ENCODE results near the gene FIS1. TPM values are rescaled to one million over a fixed set of nuclear protein-coding genes. Genes with fewer than 3 reads are reported as not detected.
"Not testable (repeated sequence)": the region's sequence is repeated elsewhere in the genome, so short reads cannot be mapped to it uniquely, and the experiment has no call there.

The FIS1 gene
- total RNA-seq, 1 donor, result 83.9 TPM

- peaks cover 9% of the 10 kb centered on the region for H3K27me3 ChIP-seq (ENCODE audit: insufficient read depth, low read length)
Observed at GRCh38 chr7:101205901-101206664, 38.8 kb downstream of the FIS1 start.

GRCh38 chr7:101203740-101204738, 40.8 kb downstream of the FIS1 start:
- not testable (repeated sequence) for H3K4me3 ChIP-seq (ENCODE audit: low read length); H3K9me3 ChIP-seq (ENCODE audit: low read depth, low read length)
- peaks cover 25% of the 10 kb centered on the region for H3K4me1 ChIP-seq (ENCODE audit: insufficient read depth, low read length)
- peaks cover 17% of the 10 kb centered on the region for H3K27me3 ChIP-seq (ENCODE audit: insufficient read depth, low read length)

More at GRCh38 chr7:101205901-101206664, 38.8 kb downstream of the FIS1 start:
- no peak overlapping the region for H3K4me3 ChIP-seq (ENCODE audit: low read length)
- H3K9me3 ChIP-seq (ENCODE audit: low read depth, low read length), result no peaks in the 10 kb centered on the region
- peaks cover 21% of the 10 kb centered on the region for H3K4me1 ChIP-seq (ENCODE audit: insufficient read depth, low read length)

- Histone ChIP-seq H3K27me3 (ENCODE audit: insufficient read depth, low read length) (peaks cover 17% of the 10 kb centered on the region), H3K9me3 (ENCODE audit: low read depth, low read length) (no peaks in the 10 kb centered on the region), H3K4me3 (ENCODE audit: low read length) (no peak overlapping the region), H3K4me1 (ENCODE audit: insufficient read depth, low read length) (peaks cover 25% of the 10 kb centered on the region)
Observed at GRCh38 chr7:101202603-101202918, 42.3 kb downstream of the FIS1 start.

GRCh38 chr7:101201695-101202602, 42.9 kb downstream of the FIS1 start:
- Histone ChIP-seq H3K4me1 (ENCODE audit: insufficient read depth, low read length) (peaks cover 25% of the 10 kb centered on the region), H3K9me3 (ENCODE audit: low read depth, low read length) (no peaks in the 10 kb centered on the region), H3K27me3 (ENCODE audit: insufficient read depth, low read length) (peaks cover 17% of the 10 kb centered on the region), H3K4me3 (ENCODE audit: low read length) (no peak overlapping the region)

DNA sequence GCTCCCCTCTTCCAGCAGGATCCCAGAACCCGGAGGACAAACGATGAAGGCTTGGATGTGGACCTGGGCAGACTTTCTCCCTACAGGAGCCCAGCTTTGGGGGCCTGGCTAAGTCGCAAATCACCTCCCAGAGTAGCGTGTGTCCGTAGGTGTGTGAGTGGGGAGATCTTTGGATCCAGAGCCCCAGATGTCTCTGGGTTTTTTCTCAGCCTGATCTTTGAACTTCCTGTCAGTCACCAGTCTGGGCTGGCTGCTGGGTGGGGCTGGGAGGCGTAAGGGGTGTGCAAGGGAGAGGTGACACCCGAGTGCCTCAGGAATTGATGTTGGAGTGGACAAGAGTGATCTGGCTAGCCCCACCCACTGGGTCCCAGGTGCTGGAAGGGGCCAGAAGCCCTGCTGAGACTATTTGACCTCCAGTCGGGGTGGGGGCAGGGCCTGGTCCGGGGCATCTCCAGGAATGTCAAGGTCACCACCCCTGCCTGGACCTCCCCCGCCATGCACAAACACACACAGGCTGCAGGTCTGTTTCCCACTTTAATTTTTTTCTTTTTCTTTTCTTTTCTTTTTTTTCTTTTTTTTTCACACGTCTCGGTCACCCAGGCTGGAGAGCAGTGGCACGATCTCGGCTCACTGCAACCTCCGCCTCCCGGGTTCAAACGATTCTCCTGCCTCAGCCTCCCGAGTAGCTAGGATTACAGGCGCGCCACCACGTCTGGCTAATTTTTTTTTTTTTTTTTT, 43.9 kb downstream of the FIS1 start, which contains the start of gene MOGAT3:
MOGAT3 (minus strand) TSS at position 175 of the 738 bp plus-strand sequence. CDS start 182 bp downstream, outside the sequence.
- Histone ChIP-seq H3K4me1 (ENCODE audit: insufficient read depth, low read length) (peaks cover 25% of the 10 kb centered on the region), H3K4me3 (ENCODE audit: low read length) (no peak within 1 kb of the TSS), H3K27me3 (ENCODE audit: insufficient read depth, low read length) (peaks cover 17% of the 10 kb centered on the region), H3K9me3 (ENCODE audit: low read depth, low read length) (no peaks in the 10 kb centered on the region)

- peaks cover 25% of the 10 kb centered on the region for H3K4me1 ChIP-seq (ENCODE audit: insufficient read depth, low read length)
- H3K4me3 ChIP-seq (ENCODE audit: low read length), result no peak overlapping the region
- H3K27me3 ChIP-seq (ENCODE audit: insufficient read depth, low read length), result peaks cover 17% of the 10 kb centered on the region
- H3K9me3 ChIP-seq (ENCODE audit: low read depth, low read length), result no peaks in the 10 kb centered on the region
Observed at GRCh38 chr7:101200504-101200861, 44.4 kb downstream of the FIS1 start.

DNA sequence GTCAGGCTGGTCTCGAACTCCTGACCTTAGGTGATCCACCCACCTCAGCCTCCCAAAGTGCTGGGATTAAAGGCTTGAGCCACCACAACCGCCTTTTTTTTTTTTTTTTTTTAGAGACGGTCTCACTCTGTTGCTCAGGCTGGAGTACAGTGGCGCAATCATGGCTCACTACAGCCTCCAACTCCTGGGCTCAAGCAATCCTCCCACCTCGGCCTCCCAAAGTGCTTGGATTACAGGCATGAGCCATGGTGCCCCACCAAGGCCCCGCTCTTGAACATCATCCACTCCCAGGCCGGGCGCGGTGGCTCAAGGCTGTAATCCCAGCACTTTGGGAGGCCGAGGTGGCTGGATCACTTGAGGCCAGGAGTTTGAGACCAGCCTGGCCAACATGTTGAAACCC, 45.4 kb downstream of the FIS1 start:
- peaks cover 17% of the 10 kb centered on the region for H3K27me3 ChIP-seq (ENCODE audit: insufficient read depth, low read length)
- H3K9me3 ChIP-seq (ENCODE audit: low read depth, low read length); H3K4me3 ChIP-seq (ENCODE audit: low read length): not testable (repeated sequence)
- H3K4me1 ChIP-seq (ENCODE audit: insufficient read depth, low read length), result peaks cover 25% of the 10 kb centered on the region

GRCh38 chr7:101198476-101198875, 46.4 kb downstream of the FIS1 start:
- H3K4me3 ChIP-seq (ENCODE audit: low read length), result no peak overlapping the region
- H3K4me1 ChIP-seq (ENCODE audit: insufficient read depth, low read length), result peaks cover 16% of the 10 kb centered on the region
- H3K27me3 ChIP-seq (ENCODE audit: insufficient read depth, low read length), result peaks cover 17% of the 10 kb centered on the region
- no peaks in the 10 kb centered on the region for H3K9me3 ChIP-seq (ENCODE audit: low read depth, low read length)

DNA sequence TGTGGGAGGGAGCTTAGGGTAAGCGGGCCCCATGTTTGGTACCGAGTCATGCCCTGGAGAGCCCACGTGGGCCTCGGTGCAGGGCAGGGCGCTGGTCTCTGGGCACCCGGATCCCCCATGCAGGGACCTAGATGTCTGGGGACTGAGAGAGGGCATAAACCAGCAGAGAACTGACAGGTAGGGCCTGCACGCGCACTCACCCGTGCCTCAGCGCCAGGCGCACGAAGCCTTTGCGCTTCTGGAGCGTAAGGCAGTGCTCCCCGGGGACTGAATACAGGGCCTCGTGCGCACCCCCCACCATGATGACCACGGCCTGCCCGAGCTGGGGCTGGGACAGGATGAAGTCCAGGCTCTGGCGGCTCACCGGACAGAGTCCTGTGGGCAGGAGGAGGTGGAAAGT, 46.9 kb downstream of the FIS1 start:
- Histone ChIP-seq H3K4me3 (ENCODE audit: low read length) (no peak overlapping the region), H3K27me3 (ENCODE audit: insufficient read depth, low read length) (peaks cover 17% of the 10 kb centered on the region), H3K9me3 (ENCODE audit: low read depth, low read length) (no peaks in the 10 kb centered on the region), H3K4me1 (ENCODE audit: insufficient read depth, low read length) (peaks cover 13% of the 10 kb centered on the region)

DNA sequence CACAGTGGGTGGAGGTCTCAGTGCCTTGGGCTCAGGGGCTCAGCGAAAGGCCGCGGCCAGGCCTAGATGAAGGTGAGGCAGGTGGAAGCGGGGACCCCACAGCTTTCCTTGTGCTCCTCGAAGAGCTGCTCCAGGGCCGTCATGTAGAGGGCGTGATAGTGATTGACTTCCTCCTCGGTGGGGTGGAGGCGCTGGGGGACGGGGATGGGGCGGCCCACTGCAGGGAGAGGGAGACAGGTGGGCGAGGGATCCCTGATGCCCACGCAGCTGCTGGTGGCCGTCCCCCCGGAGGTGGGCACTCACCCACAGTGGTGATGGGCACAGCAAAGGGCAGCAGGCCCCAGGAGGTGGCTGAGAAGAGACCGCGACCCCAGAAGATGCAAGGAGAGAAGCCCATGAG, 49.0 kb downstream of the FIS1 start:
- peaks cover 2% of the 10 kb centered on the region for H3K4me1 ChIP-seq (ENCODE audit: insufficient read depth, low read length)
- peaks cover 6% of the 10 kb centered on the region for H3K27me3 ChIP-seq (ENCODE audit: insufficient read depth, low read length)
- no peaks in the 10 kb centered on the region for H3K9me3 ChIP-seq (ENCODE audit: low read depth, low read length)
- no peak overlapping the region for H3K4me3 ChIP-seq (ENCODE audit: low read length)

Other genes starting within 250 kb of the FIS1 start
- gene MUC17, start 225.0 kb downstream of the FIS1 start, total RNA-seq, result under 0.01 TPM
- gene TRIM56, start 159.6 kb downstream of the FIS1 start, total RNA-seq, result 10.4 TPM
- gene SERPINE1, start 118.0 kb downstream of the FIS1 start, total RNA-seq, result 2.3 TPM
- gene AP1S1, start 90.6 kb downstream of the FIS1 start, total RNA-seq, result 5.0 TPM
- gene VGF, start 79.5 kb downstream of the FIS1 start, total RNA-seq, result not detected
- gene NAT16, start 64.8 kb downstream of the FIS1 start, total RNA-seq, result not detected
- gene MOGAT3, start 44.0 kb downstream of the FIS1 start, total RNA-seq, result not detected
- 8.7 TPM for gene PLOD3, start 27.5 kb downstream of the FIS1 start, total RNA-seq
- 28.1 TPM for gene ZNHIT1, start 26.9 kb downstream of the FIS1 start, total RNA-seq
- gene CLDN15, start 7.3 kb downstream of the FIS1 start, total RNA-seq, result 4.5 TPM
- gene IFT22, start 76.7 kb upstream of the FIS1 start, total RNA-seq, result 1.5 TPM
- gene COL26A1, start 117.8 kb upstream of the FIS1 start, total RNA-seq, result 0.21 TPM

All from mononuclear cell (primary cell).